Ovary (tissue), 9 donors: ENCODE data around the gene RANBP1. TPM values are rescaled to one million over a fixed set of nuclear protein-coding genes. Genes with fewer than 3 reads are reported as not detected.

Experiments used
- DNase-seq, 5 donors: peaks; one replicate each; pipeline ENCODE4 v3.0.0-alpha.2; 2019 to 2020
- H3K27ac ChIP-seq, 2 donors: fragments of 200-600 bp; one replicate each; pipeline versions ENCODE4 v1.5.1 to v1.8.0; 2019 to 2022
- H3K27me3 ChIP-seq: fragments of 200-600 bp; one replicate; pipeline ENCODE4 v1.8.0; 2022
- H3K36me3 ChIP-seq: fragments of 200-600 bp; sonication (generic); one replicate; pipeline ENCODE4 v1.5.1; 2019
- H3K4me1 ChIP-seq: one replicate; pipeline ENCODE4 v1.8.1; 2013; ENCODE audit warnings: mild to moderate bottlenecking, moderate library complexity; ENCODE audit not compliant: insufficient read depth
- H3K4me3 ChIP-seq: fragments of 200-600 bp; sonication (generic); one replicate; pipeline ENCODE4 v1.5.1; 2017
- H3K9me3 ChIP-seq, 2 donors: fragments of 200-600 bp in 1 of 2; sonication (generic) in 1 of 2; one replicate each; pipeline versions ENCODE4 v1.5.1 to v1.8.1; 2013 to 2019; ENCODE audit warnings: mild to moderate bottlenecking in 1 of 2, moderate library complexity in 1 of 2
- EP300 ChIP-seq: sonication (generic); formaldehyde crosslinking; IDR thresholded peaks from one replicate; pipeline ENCODE4 v1.6.1; 2017; ENCODE audit warnings: antibody characterized with exemption
- POLR2A ChIP-seq: fragments of 450-650 bp; IDR thresholded peaks from one replicate; pipeline ENCODE4 v1.6.1; 2017; ENCODE audit warnings: antibody characterized with exemption, mild to moderate bottlenecking, moderate library complexity
- WGBS, 3 donors: extraction: QIAGEN DNeasy Blood & Tissue Kit in 1 of 3; methylation state at CpG; one replicate each; pipeline versions ENCODE4 v1.1.5 to v1.1.7; 2013 to 2017; 5-methylcytosine and 5-hydroxymethylcytosine counted together
- intact Hi-C, 4 donors: fragments of 100-400 bp; cut with DNase I; formaldehyde crosslinking; loops; one replicate each; pipeline versions ENCODE4 v1.11.0 to v1.15.1; 2022 to 2023
- polyA plus RNA-seq, 2 donors: library from polyadenylated mRNA; stranded (reverse); fragments of 200-250 nt in 1 of 2; fragments of 350-450 nt in 1 of 2; fragmentation: Illumina TruSeq in 1 of 2; extraction: RNeasy Lipid Tissue Mini Kit (QIAGEN cat#74804) in 1 of 2; gene quantifications; one replicate each; pipeline ENCODE4 v1.2.3, GENCODE V29; 2013 to 2014
- total RNA-seq, 7 donors: library from RNA; depleted of rRNA in 2 of 7; stranded (reverse); fragments of >200 nt in 2 of 7; fragmentation: NEBNext Ultra II Directional in 3 of 7; extraction: Animal tissue kit (Norgen Biotek cat#: 25700) in 3 of 7; gene quantifications; one replicate each; pipeline versions ENCODE4 v1.1.0 to v1.2.4, GENCODE V29; 2016 to 2023
- TF ChIP-seq, protein P1 (sequence below), 3 donors: fragments of 450-650 bp in 2 of 3; fragments of 200-600 bp in 1 of 3; IDR thresholded peaks; one replicate each; pipeline versions ENCODE4 v1.5.1 to v1.8.0; 2016 to 2022; ENCODE audit warnings: antibody characterized with exemption in 3 of 3, mild to moderate bottlenecking in 1 of 3
- donor health status: DM: no; HTN: no; CAD: no; lungs with moderate emphysema.
- donor health status: DM: no; HTN: no; CAD: no.
- donor health status: Bipolar disorder and iron deficiency.
- donor health status: DM: yes; HTN: yes; CAD: no.
- donor health status: DM: no; HTN: no; CAD: no.
- donor health status: DM: yes; HTN: yes; CAD: no.

Gene RANBP1
- total and polyA plus RNA-seq, 9 donors = 62.8 to 198 (median 80.2) TPM

DNA sequence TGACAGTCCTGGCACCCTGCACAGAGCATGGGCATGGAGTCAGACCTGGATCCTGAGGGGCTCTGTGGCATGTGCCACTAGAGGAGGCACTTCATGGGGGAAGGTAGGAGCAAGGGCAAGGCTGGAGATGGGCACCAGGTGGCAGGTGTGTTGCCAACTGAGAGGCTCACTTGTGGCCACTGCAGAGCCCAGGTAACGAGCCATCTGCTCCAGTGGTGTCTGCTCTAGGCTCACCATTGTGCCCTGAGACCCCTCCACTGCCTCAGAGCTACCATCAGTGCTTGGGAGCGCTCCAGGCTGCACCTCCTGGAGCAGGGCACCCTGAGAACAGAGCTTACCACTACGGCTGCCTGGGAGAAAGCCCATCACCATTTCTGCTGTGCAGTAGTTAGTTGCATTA lies 14.4 kb downstream of the RANBP1 start:
- H3K36me3 ChIP-seq = no peaks in the 10 kb centered on the region
- TF ChIP-seq POLR2A = no peak
- TF ChIP-seq EP300 = no peak
- TF ChIP-seq, protein P1, sequence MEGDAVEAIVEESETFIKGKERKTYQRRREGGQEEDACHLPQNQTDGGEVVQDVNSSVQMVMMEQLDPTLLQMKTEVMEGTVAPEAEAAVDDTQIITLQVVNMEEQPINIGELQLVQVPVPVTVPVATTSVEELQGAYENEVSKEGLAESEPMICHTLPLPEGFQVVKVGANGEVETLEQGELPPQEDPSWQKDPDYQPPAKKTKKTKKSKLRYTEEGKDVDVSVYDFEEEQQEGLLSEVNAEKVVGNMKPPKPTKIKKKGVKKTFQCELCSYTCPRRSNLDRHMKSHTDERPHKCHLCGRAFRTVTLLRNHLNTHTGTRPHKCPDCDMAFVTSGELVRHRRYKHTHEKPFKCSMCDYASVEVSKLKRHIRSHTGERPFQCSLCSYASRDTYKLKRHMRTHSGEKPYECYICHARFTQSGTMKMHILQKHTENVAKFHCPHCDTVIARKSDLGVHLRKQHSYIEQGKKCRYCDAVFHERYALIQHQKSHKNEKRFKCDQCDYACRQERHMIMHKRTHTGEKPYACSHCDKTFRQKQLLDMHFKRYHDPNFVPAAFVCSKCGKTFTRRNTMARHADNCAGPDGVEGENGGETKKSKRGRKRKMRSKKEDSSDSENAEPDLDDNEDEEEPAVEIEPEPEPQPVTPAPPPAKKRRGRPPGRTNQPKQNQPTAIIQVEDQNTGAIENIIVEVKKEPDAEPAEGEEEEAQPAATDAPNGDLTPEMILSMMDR (IDR thresholded peaks at IDR 0.05) = no peak
- no peaks in the 10 kb centered on the region for H3K27me3 ChIP-seq
- no peak for DNase-seq
- intact Hi-C loops = loop anchor here in 1 of 4 donors (10.0 kb wide), 1 partner anchor 64 kb away; no protein-coding TSS in a partner anchor
- no peaks in the 10 kb centered on the region for H3K9me3 ChIP-seq
- 67 to 77% (median 75%) methylated on average over 3 of the region's 3 CpGs for WGBS, 3 donors
- H3K27ac ChIP-seq = peak overlapping the region in 1 of 2 donors; percentile 94
- no peak overlapping the region for H3K4me3 ChIP-seq
- peaks cover 6% of the 10 kb centered on the region for H3K4me1 ChIP-seq

DNA sequence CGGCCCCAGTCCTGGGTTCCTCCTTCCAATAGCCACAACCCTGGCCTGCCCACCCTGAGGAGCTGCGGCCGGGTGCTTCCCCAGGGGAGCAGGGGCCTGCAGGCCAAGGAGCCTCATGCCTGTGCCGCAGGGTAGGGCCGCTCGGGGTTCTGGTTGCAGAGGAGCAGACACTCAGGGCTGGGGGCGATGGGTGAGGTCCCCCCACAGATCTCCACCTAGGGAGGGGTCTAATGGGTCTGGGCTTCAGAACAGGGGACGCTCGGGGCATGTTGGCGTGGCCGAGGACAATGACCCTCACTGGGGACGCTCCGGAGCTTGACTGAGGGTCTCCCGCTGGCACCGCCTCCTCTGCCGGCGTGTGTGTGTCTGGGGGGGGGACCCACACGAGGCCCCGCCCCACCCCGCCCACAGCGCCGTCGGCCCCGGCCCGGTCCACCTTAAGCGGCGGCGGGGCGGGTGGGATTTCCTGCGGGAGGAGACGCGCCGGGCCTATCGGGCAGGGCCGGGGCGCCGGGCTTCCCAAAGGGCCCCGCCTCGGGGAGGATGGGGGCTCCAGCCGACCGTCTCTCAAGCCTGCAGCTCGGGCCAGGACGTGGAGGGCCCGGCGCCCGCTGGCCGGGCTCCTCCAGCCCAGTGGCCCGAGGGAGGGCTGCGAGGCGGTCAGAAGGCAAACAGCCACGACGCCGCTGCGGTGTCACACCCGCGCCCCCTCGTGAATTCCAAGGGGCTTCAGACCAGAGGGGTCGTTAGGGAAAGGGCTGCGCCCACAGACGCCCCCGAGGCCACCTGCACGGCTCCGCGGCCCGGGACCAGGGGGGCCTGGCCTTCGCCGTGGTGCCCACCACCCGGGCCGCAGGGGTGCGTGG lies 15.1 kb downstream of the RANBP1 start:
- H3K4me3 ChIP-seq = peak overlapping the region; percentile 99
- H3K27me3 ChIP-seq = no peaks in the 10 kb centered on the region
- TF ChIP-seq EP300 = no peak
- TF ChIP-seq, protein P1 (IDR thresholded peaks at IDR 0.05) = no peak
- TF ChIP-seq POLR2A = no peak
- no peaks in the 10 kb centered on the region for H3K36me3 ChIP-seq
- peak; percentile 82 to 90 (median 84) for DNase-seq
- WGBS, 3 donors = 2 to 7% (median 2%) methylated on average over 28 to 70 of the region's 70 CpGs
- peaks cover 7% of the 10 kb centered on the region for H3K4me1 ChIP-seq
- intact Hi-C loops = loop anchor here in 1 of 4 donors (10.0 kb wide), 1 partner anchor 64 kb away; no protein-coding TSS in a partner anchor
- H3K27ac ChIP-seq = peak overlapping the region; percentile 85 to 94
- no peaks in the 10 kb centered on the region for H3K9me3 ChIP-seq

GRCh38 chr22:20131597-20131858 lies 15.6 kb downstream of the RANBP1 start, which contains the start of gene ZDHHC8:
ZDHHC8 (plus strand) TSS chr22:20131804; CDS start chr22:20131948, 144 bp downstream.
- no peaks in the 10 kb centered on the region for H3K27me3 ChIP-seq
- no peak for TF ChIP-seq EP300
- TF ChIP-seq, protein P1 (IDR thresholded peaks at IDR 0.05) = no peak
- TF ChIP-seq POLR2A = no peak
- no peaks in the 10 kb centered on the region for H3K9me3 ChIP-seq
- no peaks in the 10 kb centered on the region for H3K36me3 ChIP-seq
- intact Hi-C loops = loop anchor here in 1 of 4 donors (10.0 kb wide), 1 partner anchor 63 kb away; no protein-coding TSS in a partner anchor
- H3K4me1 ChIP-seq = peaks cover 7% of the 10 kb centered on the region
- WGBS, 3 donors = 0 to 1% (median 0%) methylated on average over 2 to 43 of the region's 43 CpGs
- peak in 2 of 5 donors; percentile 47 to 62 for DNase-seq
- peak within 1 kb of the TSS; percentile 99 for H3K4me3 ChIP-seq
- H3K27ac ChIP-seq = peak within 1 kb of the TSS; percentile 85 to 94

DNA sequence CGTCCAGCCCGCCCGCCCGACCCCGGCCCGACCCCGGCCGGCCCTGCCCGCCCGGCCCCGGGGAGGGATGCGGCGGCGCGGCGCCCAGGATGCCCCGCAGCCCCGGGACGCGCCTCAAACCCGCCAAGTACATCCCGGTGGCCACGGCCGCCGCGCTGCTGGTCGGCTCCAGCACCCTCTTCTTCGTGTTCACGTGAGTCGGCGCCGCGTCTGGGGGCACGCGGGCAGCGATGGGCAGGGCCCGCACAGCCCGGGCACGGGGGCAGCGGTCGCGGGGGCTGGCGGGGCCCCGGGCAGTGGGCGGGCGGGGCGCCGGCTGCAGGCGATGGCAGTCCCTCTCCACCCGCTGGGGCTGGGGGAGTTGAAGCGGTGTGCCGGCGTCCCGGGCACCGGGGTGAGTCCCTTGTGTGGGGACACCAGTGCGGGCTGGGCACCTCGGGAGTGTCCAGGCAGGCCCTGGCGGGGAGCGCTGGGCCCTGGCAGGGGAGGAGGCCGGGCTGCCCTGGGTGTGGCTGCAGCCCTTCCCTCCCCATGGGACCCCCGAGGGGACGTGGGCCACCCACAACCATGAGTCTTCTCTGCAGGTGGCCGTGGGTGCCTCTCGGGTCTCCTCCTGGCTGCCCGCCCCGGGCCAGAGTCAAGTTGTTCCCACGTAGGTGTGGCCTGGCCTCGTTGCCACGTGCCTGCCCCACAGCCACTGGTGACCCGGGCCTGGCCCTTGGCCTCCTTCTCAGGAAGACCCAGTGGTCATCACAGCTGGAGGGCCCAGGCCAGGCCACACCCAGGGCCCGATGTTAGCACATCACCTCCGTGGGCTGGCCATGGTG lies 16.2 kb downstream of the RANBP1 start:
- no peaks in the 10 kb centered on the region for H3K27me3 ChIP-seq
- H3K9me3 ChIP-seq = no peaks in the 10 kb centered on the region
- H3K4me3 ChIP-seq = peak overlapping the region; percentile 99
- intact Hi-C loops = loop anchor here in 1 of 4 donors (10.0 kb wide), 1 partner anchor 63 kb away; no protein-coding TSS in a partner anchor
- H3K27ac ChIP-seq = peak overlapping the region; percentile 11 to 58
- DNase-seq = peak in 4 of 5 donors; percentile 50 to 71 (median 62)
- peaks cover 11% of the 10 kb centered on the region for H3K4me1 ChIP-seq
- WGBS, 3 donors = 0% methylated on average over 9 to 72 of the region's 72 CpGs
- no peak for TF ChIP-seq POLR2A
- no peak for TF ChIP-seq EP300
- TF ChIP-seq, protein P1 (IDR thresholded peaks at IDR 0.05) = no peak
- H3K36me3 ChIP-seq = no peaks in the 10 kb centered on the region
